Upper lobe of right lung (tissue), 1 donor: ENCODE results near the gene ELF4. TPM values are rescaled to one million over a fixed set of nuclear protein-coding genes. Genes with fewer than 3 reads are reported as not detected.

ENCODE experiments used
- ATAC-seq: fragments of 200-7000 bp; cut with Tn5 transposase; one replicate; pipeline ENCODE4 v1.9.1; 2020; ENCODE audit warnings: mild to moderate bottlenecking, moderate library complexity
- DNase-seq: peaks from one replicate; pipeline ENCODE4 v3.0.0-alpha.2; 2020
- H3K27ac ChIP-seq: fragments of 200-600 bp; one replicate; pipeline ENCODE4 v1.8.0; 2022
- H3K27me3 ChIP-seq: fragments of 200-600 bp; one replicate; pipeline ENCODE4 v1.8.0; 2022; ENCODE audit warnings: mild to moderate bottlenecking
- H3K36me3 ChIP-seq: fragments of 200-600 bp; one replicate; pipeline ENCODE4 v1.8.0; 2022
- H3K4me1 ChIP-seq: fragments of 200-600 bp; one replicate; pipeline ENCODE4 v1.8.0; 2022
- H3K4me3 ChIP-seq: fragments of 200-600 bp; one replicate; pipeline ENCODE4 v1.8.0; 2022; ENCODE audit warnings: mild to moderate bottlenecking
- H3K9me3 ChIP-seq: fragments of 200-600 bp; one replicate; pipeline ENCODE4 v1.8.0; 2022
- intact Hi-C: fragments of 100-400 bp; cut with DNase I; formaldehyde crosslinking; loops from one replicate; pipeline ENCODE4 v1.11.0; 2022
- total RNA-seq: library from RNA; stranded (reverse); fragmentation: NEBNext Ultra II Directional; extraction: Animal tissue kit (Norgen Biotek cat#: 25700); gene quantifications from one replicate; pipeline ENCODE4 v1.2.1, GENCODE V29; 2021
- TF ChIP-seq, protein P1 (sequence below): fragments of 200-600 bp; IDR thresholded peaks from one replicate; pipeline ENCODE4 v1.8.0; 2022; ENCODE audit warnings: antibody characterized with exemption
- donor health status: DM: no; HTN: yes; CAD: no; lungs with severe emphysema.

The ELF4 gene
- total RNA-seq, 1 donor from 2014 or later = 23.8 TPM

DNA sequence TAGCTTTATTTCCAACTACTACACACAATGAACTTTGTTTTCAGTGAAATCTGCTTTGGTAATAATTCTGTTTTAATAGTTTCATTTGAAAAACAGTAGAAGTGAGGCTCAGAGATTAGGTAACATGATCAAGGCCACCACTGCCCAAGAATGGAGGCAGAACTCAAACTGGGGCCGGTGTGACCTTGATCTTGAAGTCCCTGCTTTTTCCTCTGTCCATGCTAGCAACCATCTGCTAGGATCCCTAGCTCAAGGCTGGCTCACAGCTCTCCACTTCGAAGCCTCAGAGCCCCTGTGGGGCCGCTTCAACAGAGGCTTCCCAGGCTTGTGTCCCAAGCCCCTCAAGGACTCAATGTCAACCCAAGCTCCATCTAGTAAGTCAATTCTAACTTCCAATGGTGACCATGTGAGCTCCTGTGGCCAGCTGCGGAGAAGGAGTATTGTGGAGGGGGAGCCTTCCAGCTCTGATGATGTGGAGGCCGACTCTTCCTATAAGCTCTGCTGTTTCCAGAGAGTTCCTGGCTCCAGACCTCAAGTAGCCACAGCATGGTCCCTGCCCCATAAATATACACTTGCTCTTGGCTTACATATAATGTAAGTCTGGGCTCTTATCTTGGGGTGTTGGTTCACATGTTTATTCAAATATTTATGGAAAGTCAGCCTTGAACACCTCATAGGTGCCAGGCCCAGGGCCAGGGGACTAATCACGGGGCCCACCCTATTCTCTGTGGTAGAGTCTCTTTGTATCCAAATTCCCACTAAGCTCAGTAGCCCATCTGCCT, 14.9 kb downstream of the ELF4 start:
- ATAC-seq = no peak
- Histone ChIP-seq H3K27ac (no peak overlapping the region), H3K4me3 (no peak overlapping the region), H3K36me3 (no peaks in the 10 kb centered on the region), H3K9me3 (no peaks in the 10 kb centered on the region), H3K4me1 (peaks cover 34% of the 10 kb centered on the region), H3K27me3 (no peaks in the 10 kb centered on the region)
- DNase-seq = no peak
- intact Hi-C loops = no loop called here
- TF ChIP-seq, protein P1, sequence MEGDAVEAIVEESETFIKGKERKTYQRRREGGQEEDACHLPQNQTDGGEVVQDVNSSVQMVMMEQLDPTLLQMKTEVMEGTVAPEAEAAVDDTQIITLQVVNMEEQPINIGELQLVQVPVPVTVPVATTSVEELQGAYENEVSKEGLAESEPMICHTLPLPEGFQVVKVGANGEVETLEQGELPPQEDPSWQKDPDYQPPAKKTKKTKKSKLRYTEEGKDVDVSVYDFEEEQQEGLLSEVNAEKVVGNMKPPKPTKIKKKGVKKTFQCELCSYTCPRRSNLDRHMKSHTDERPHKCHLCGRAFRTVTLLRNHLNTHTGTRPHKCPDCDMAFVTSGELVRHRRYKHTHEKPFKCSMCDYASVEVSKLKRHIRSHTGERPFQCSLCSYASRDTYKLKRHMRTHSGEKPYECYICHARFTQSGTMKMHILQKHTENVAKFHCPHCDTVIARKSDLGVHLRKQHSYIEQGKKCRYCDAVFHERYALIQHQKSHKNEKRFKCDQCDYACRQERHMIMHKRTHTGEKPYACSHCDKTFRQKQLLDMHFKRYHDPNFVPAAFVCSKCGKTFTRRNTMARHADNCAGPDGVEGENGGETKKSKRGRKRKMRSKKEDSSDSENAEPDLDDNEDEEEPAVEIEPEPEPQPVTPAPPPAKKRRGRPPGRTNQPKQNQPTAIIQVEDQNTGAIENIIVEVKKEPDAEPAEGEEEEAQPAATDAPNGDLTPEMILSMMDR = no peak

DNA sequence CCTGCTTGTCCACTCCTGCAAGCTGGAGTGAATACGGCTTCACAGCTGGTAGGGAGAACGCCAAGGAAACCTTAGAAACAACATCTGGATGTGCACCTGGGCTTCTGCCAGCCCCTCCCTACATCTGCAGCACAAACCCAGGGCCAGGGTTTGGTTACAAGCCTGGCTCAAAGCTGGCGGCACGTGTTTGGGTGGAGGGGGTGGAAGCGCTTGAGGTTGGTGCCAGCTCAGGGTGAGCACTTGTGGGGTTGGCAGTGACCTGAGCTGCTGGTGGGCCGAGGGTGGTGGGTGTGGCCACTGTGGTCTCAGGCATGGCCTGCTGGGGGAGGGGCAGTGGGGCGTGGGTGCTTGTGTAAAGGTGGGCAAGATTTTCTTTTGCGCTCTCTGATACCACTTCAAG, 15.6 kb downstream of the ELF4 start:
- DNase-seq (no peak), ATAC-seq (no peak)
- Histone ChIP-seq H3K27ac (no peak overlapping the region), H3K4me3 (no peak overlapping the region), H3K4me1 (peaks cover 27% of the 10 kb centered on the region), H3K27me3 (no peaks in the 10 kb centered on the region), H3K36me3 (no peaks in the 10 kb centered on the region), H3K9me3 (no peaks in the 10 kb centered on the region)
- TF ChIP-seq, protein P1 = no peak
- intact Hi-C loops = no loop called here

GRCh38 chrX:130093271-130093670, 17.0 kb downstream of the ELF4 start:
- H3K9me3 ChIP-seq = no peaks in the 10 kb centered on the region
- ATAC-seq (no peak), DNase-seq (no peak)
- TF ChIP-seq, protein P1 = no peak
- H3K27ac ChIP-seq = no peak overlapping the region
- H3K27me3 ChIP-seq = no peaks in the 10 kb centered on the region
- no peak overlapping the region for H3K4me3 ChIP-seq
- peaks cover 14% of the 10 kb centered on the region for H3K4me1 ChIP-seq
- intact Hi-C loops = no loop called here
- no peaks in the 10 kb centered on the region for H3K36me3 ChIP-seq

DNA sequence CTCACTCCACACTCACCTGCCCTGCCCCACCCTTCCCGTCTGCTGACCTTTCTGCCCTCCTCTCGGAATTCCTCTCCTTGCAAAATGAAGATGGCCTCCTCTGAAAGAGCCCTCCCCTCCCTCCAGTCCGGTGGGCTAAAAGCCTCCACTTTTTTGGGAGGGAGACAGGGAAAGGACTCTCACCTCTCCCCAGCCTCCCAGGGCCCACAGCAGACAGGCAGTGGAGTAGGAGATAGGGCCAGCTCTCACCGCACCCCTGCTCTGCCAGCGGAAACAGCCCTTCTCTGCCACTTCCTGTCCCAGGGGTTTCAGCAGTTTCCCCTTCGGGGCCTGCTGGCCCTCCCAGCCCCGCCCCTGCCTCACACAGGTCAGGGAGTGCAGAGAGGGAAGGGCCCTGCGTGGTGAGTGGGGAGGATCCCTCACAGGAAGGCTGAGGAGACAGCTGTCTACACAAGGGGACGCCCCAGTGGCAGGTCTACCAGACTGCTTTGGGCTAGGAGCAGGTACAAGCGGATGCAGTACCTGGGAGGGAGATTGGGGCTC, 18.2 kb downstream of the ELF4 start:
- TF ChIP-seq, protein P1 = peak; percentile 7
- H3K4me3 ChIP-seq = no peak overlapping the region
- no peaks in the 10 kb centered on the region for H3K9me3 ChIP-seq
- H3K36me3 ChIP-seq = no peaks in the 10 kb centered on the region
- H3K27me3 ChIP-seq = no peaks in the 10 kb centered on the region
- H3K27ac ChIP-seq = peak overlapping the region; percentile 58
- ATAC-seq = peak; percentile 92
- peaks cover 10% of the 10 kb centered on the region for H3K4me1 ChIP-seq
- peak; percentile 80 for DNase-seq
- intact Hi-C loops = no loop called here

DNA sequence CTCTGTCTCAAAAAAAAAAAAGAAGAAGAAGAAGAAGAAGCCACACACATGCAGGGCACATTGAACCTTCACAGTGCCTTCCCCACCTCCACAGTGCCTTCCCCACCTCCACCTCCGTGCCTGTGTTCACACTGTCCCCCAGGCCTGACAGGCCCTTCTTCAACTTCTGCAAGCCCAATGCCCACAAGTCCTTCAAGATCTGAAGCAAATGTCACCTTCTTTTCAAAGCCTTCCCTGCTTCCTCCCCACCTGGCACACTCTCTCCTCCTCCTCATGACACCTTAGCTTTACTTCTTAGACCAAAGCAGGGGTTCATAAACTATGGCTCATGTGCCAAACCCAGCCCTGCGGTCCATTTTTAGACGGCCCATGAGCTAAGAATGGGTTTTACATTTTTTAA, 19.9 kb downstream of the ELF4 start:
- H3K9me3 ChIP-seq = no peaks in the 10 kb centered on the region
- DNase-seq (no peak), ATAC-seq (no peak)
- intact Hi-C loops = no loop called here
- H3K36me3 ChIP-seq = no peaks in the 10 kb centered on the region
- H3K27me3 ChIP-seq = no peaks in the 10 kb centered on the region
- peaks cover 10% of the 10 kb centered on the region for H3K4me1 ChIP-seq
- H3K27ac ChIP-seq = no peak overlapping the region
- TF ChIP-seq, protein P1 = no peak
- no peak overlapping the region for H3K4me3 ChIP-seq
